Head of caudate nucleus (tissue), 42 donors: ENCODE results near the gene PEX11G.
"Not testable (repeated sequence)": the region's sequence is repeated elsewhere in the genome, so short reads cannot be mapped to it uniquely, and the experiment has no call there.

Experiments
- DNase-seq, 42 donors: peaks; one replicate each; pipeline versions ENCODE4 v3.0.0 to v3.0.0-alpha.2; 2020 to 2021; ENCODE audit warnings: mixed read lengths in 7 of 42
- intact Hi-C: fragments of 100-400 bp; cut with DNase I; formaldehyde crosslinking; loops from one replicate; pipeline ENCODE4 v1.15.0; 2022

The PEX11G gene

GRCh38 chr19:7450243-7451223 lies 38.3 kb downstream of the PEX11G start:
- intact Hi-C loops = no loop called here
- no peak for DNase-seq

DNA sequence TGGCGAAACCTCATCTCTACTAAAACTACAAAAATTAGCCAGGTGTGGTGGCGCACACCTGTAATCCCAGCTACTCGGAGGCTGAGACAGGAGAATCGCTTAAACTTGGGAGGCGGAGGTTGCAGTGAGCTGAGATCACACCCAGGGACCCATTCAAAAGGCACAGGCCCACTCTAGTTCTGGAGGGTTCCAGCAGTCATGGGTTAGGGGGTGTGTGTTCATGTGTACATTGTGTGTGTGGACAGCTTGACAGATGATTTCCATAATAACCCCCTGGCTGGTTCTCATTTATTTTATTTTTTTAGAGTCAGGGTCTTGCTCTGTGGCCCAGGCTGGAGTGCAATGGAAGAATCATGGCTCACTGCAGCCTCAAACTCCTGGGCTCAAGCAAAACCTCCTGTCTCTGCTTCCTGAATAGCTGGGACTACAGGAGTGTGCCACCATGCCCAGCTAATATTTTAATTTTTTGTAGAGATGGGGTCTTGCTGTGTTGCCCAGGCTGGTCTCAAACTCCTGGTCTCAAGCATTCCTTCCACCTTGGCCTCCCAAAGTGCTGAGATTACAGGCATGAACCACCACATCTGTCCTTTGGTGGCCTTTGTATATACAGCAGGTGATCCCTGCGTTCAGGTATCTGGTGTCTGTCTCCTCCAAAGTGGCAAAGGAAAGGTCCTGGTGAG lies 39.3 kb downstream of the PEX11G start:
- DNase-seq, intact Hi-C loops: not testable (repeated sequence)

DNA sequence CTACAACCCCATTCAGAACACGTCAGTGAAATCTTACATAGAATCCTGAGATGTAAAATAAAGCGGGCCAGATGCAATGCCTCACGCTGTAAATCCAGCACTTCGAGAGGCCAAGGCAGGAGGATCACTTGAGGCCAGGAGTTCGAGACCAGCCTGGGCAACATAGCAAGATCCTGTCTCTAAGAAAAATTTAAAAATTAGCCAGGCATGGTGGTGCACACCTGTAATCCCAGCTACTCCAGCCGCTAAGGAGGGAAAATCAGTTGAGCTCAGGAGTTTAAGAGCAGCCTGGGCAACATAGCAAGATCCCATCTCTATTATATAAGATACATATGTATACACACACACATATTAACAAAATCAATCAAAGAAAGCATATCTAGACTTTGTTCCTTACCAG lies 41.2 kb downstream of the PEX11G start:
- intact Hi-C loops = no loop called here
- no peak for DNase-seq

GRCh38 chr19:7445104-7445503 lies 43.7 kb downstream of the PEX11G start:
- intact Hi-C loops = no loop called here
- no peak for DNase-seq

DNA sequence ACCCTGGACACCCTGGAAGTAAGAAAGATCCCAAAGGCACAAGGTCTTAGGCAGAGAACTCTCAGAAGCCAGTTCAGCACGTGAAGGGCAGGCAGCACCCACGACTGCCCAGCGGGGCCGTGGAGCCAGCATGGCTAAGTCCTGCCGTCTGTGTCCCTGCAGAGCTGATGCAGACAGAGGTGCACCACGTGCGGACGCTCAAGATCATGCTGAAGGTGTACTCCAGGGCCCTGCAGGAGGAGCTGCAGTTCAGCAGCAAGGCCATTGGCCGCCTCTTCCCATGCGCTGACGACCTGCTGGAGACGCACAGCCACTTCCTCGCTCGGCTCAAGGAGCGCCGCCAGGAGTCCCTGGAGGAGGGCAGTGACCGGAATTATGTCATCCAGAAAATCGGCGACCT lies 44.8 kb downstream of the PEX11G start:
- intact Hi-C loops = no loop called here
- DNase-seq = no peak

DNA sequence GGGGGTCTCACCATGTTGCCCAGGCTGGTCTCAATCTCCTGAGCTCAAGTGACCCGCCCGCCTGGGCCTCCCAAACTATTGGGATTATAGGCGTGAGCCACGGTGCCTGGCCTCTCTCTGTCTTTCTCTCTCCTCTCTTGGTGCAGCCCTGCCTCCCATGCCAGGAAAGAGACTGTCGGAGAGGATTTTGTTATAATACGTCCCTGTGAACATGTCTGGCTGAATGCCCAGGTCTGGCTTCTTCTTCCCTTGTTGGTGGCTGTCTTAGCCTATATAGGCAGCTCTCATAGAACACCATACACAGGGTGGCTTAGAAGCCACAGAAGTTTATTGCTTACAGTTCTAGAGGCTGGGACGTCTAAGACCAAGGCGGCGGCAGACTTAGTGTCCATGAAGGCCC lies 46.4 kb downstream of the PEX11G start:
- DNase-seq = peak in 15 of 42 donors; percentile 12 to 63 (median 26)
- intact Hi-C loops = no loop called here

GRCh38 chr19:7441468-7442146 lies 47.2 kb downstream of the PEX11G start:
- intact Hi-C loops = no loop called here

GRCh38 chr19:7440188-7440975 lies 48.5 kb downstream of the PEX11G start:
- no peak for DNase-seq
- intact Hi-C loops = no loop called here

More at GRCh38 chr19:7441468-7442146, 47.2 kb downstream of the PEX11G start:
- DNase-seq = peak in 4 of 42 donors; percentile 12 to 49 (median 27)

GRCh38 chr19:7435586-7435985 lies 53.2 kb downstream of the PEX11G start:
- DNase-seq = no peak
- intact Hi-C loops = no loop called here

GRCh38 chr19:7434391-7434790 lies 54.4 kb downstream of the PEX11G start:
- intact Hi-C loops = no loop called here
- no peak for DNase-seq

DNA sequence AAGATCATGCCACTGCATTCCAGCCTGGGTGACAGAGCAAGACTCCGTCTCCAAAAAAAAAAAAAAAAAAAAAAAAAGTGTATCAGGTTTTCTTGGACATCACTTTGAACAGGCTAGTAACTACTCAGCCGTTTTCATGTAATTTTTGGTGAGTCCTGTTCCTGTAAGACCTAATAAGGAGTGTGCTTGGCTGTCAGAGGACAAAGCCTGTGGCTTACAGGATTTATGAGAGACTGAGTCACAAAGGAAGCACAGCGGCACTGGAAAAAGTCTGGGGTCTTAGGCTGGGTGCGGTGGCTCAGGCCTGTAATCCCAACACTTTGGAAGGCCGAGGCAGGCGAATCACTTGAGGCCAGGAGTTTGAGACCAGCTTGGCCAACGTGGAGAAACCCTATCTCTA lies 55.4 kb downstream of the PEX11G start:
- DNase-seq, intact Hi-C loops: not testable (repeated sequence)

GRCh38 chr19:7429638-7430282 lies 59.1 kb downstream of the PEX11G start:
- DNase-seq = no peak
- intact Hi-C loops = no loop called here

- no peak for DNase-seq
- intact Hi-C loops = no loop called here
Measured at GRCh38 chr19:7428651-7429113, 60.2 kb downstream of the PEX11G start.

DNA sequence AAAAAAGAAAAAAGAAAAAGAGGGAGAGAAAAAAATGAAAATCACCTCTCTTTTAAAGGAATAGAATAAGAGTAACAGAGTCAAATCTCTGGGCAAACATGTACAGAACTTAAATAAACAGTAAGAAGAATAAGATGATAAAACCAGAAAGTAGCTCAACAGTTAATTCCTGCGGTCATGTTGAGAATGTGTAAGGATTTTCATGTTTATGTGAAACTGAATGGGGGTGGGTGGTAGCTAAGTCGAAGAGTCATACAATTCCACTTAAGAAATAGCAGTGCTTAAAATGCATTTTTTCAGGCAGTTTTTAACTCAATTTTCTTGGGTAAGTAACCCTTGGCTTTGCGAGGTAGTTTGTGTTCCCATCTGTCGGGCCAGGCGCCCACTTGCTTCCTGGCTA lies 60.9 kb downstream of the PEX11G start:
- no peak for DNase-seq
- intact Hi-C loops = no loop called here

- no peak for DNase-seq
- intact Hi-C loops = no loop called here
Measured at GRCh38 chr19:7426986-7427385, 61.8 kb downstream of the PEX11G start.
